ENCODE measurements around the gene SUFU. TPM values are rescaled to one million over a fixed set of nuclear protein-coding genes. Genes with fewer than 3 reads are reported as not detected.

The SUFU gene
- total and polyA plus RNA-seq, 2 of the 4 experiments (the other 2 are of a cell fraction): 2.2 to 11.0 TPM

DNA sequence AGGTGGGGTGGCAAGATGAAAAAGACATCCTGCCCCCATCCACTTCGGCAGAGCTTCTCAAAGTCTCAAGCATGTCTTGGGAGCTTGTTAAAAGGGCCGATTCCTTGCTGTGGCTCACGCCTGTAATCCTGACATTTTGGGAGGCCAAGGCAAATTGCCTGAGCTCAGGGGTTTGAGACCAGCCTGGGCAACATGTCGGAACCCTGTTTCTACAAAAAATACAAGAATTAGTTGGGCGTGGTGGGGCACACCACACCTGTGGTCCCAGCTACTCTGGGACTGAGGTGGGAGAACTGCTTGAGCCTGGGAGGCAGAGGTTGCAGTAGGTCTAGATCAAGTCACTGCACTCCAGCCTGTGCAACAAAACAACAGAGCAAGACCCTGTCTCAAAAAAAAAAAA, 155.0 kb downstream of the SUFU start:
- Histone ChIP-seq H3K79me1 (ENCODE audit: low read depth in 1 of 2, low read length in 2 of 2) (peaks cover 5 to 66% of the 10 kb centered on the region in 2 experiments), H3K4me3 (ENCODE audit: insufficient read depth, low read depth, low read length) (no peak overlapping the region), H2BK15ac (ENCODE audit: low read depth, low read length) (no peak overlapping the region), H3K9me1 (ENCODE audit: insufficient read depth, low read length) (peaks cover 21% of the 10 kb centered on the region), H4K8ac (ENCODE audit: low read depth in 2 of 2, low read length in 2 of 2) (no peak overlapping the region), H4K5ac (ENCODE audit: low read depth, low read length) (no peak overlapping the region), H3K27me3 (ENCODE audit: control insufficient read depth, insufficient read depth, low read length) (no peaks in the 10 kb centered on the region), H2BK120ac (ENCODE audit: low read depth, low read length) (no peak overlapping the region), H3K56ac (ENCODE audit: extremely low read depth, insufficient read depth, low read length) (no peak overlapping the region), H3K36me3 (ENCODE audit: control insufficient read depth, insufficient read depth, low read length) (peaks cover 48% of the 10 kb centered on the region), H4K91ac (ENCODE audit: insufficient read depth, low read depth, low read length) (no peak overlapping the region), H3K27ac (ENCODE audit: insufficient read depth, low read length) (no peak overlapping the region), H3K9me3 (ENCODE audit: control insufficient read depth, insufficient read depth, low read length) (no peaks in the 10 kb centered on the region), H3K4me2 (ENCODE audit: low read depth, low read length) (no peak overlapping the region), H2AK9ac (replicated peaks; ENCODE audit: low read depth, low read length, poor library complexity) (no peak overlapping the region), H2BK5ac (ENCODE audit: low read depth, low read length, poor library complexity, severe bottlenecking) (no peak overlapping the region), H2BK20ac (ENCODE audit: low read depth, low read length) (no peak overlapping the region), H2AK5ac (ENCODE audit: low read depth, low read length) (no peak overlapping the region), H3K9ac (ENCODE audit: low read depth, low read length) (no peak overlapping the region), H3K23ac (ENCODE audit: low read depth, low read length) (no peak overlapping the region), H3K18ac (ENCODE audit: low read depth, low read length) (no peak overlapping the region), H3K4me1 (ENCODE audit: control insufficient read depth, insufficient read depth, low read length) (peaks cover 16% of the 10 kb centered on the region), H3K14ac (replicated peaks; ENCODE audit: low read depth, low read length) (no peak overlapping the region), H3K4ac (ENCODE audit: low read depth, low read length) (no peak overlapping the region), H4K20me1 (ENCODE audit: insufficient read depth, low read length) (peaks cover 64% of the 10 kb centered on the region), H2AFZ (replicated peaks; ENCODE audit: low read length, poor library complexity) (no peak overlapping the region)
- TF ChIP-seq MXI1 (IDR thresholded peaks at IDR 0.05; ENCODE audit: borderline replicate concordance, low read depth, low read length) (no peak), BHLHE40 (IDR thresholded peaks at IDR 0.05; ENCODE audit: low read depth, low read length) (no peak), CHD1 (IDR thresholded peaks at IDR 0.05; ENCODE audit: low read depth, low read length) (no peak), RAD21 (IDR thresholded peaks at IDR 0.05; ENCODE audit: low read length) (no peak), CEBPB (IDR thresholded peaks at IDR 0.05; ENCODE audit: low read depth, low read length) (no peak), FOS (IDR thresholded peaks at IDR 0.05; ENCODE audit: low read depth, low read length) (no peak), CTCF (conservative IDR thresholded peaks at IDR 0.05; ENCODE audit: low read depth, low read length) (no peak), RCOR1 (IDR thresholded peaks at IDR 0.05; ENCODE audit: insufficient replicate concordance, low read length) (no peak), USF2 (IDR thresholded peaks at IDR 0.05; ENCODE audit: low read depth, low read length) (no peak), RFX5 (IDR thresholded peaks at IDR 0.05; ENCODE audit: low read depth, low read length) (no peak), ELK1 (IDR thresholded peaks at IDR 0.05; ENCODE audit: borderline replicate concordance, low read depth, low read length) (no peak), POLR2A (IDR thresholded peaks at IDR 0.05; ENCODE audit: low read depth, low read length) (no peak), NFE2L2 (IDR thresholded peaks at IDR 0.05; ENCODE audit: low read depth, low read length) (no peak), MAZ (IDR thresholded peaks at IDR 0.05; ENCODE audit: borderline replicate concordance, low read depth, low read length) (no peak), SMC3 (IDR thresholded peaks at IDR 0.05; ENCODE audit: low read depth, low read length) (no peak), MAFK (IDR thresholded peaks at IDR 0.05; ENCODE audit: low read depth, low read length) (no peak)
- DNase-seq: no peak
- POLR2A ChIA-PET (ENCODE audit: unreplicated experiment): no interaction called here
- no TSS peak for BruUV-seq (replicated peaks)
- CTCF ChIA-PET: no interaction called here
- ATAC-seq (ENCODE audit: low read depth): no peak
- in situ Hi-C loops (cut with MboI; ENCODE audit: low sequenced_read_pairs) (no loop called here), dilution Hi-C loops (cut with HindIII; ENCODE audit: low sequenced_read_pairs, unreplicated experiment) (no loop called here), intact Hi-C loops (cut with micrococcal nuclease) (no loop called here)
- 82% methylated on average over 5 of the region's 5 CpGs; no CpG with 5 or more reads in 1 of the 2 experiments for WGBS, 2 experiments (ENCODE audit: extremely low coverage in 2 of 2, insufficient read length in 1 of 2)

Data from IMR-90 (cell line).